GM18517 (cell line): Measurements from ENCODE around the gene ENGASE.

Experiments used
- ATAC-seq: cut with Tn5 transposase; IDR thresholded peaks from one replicate; pipeline ENCODE4 v1.9.1; 2021; ENCODE audit warnings: mild to moderate bottlenecking, moderate library complexity; ENCODE audit not compliant: unreplicated experiment

The ENGASE gene

DNA sequence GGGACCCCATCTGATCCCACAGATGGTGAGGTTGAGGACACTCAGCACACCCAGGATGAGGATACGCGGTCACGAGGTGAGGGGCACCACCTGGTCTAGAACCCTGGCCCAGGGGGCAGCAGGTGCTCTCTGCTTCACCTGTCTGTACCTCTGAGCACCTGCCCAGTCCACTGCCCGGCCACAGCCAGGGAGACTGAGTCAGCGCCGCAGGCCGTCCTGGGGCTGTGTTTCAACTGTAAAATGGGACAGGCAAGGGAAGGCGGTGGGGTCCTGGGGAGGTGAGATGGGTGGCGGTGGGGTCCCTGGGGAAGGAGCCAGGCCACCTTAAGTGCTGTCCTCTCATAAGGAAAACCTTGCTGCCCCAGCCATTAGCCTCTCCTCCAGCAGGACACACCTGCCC is 60.4 kb downstream of the ENGASE start:
- no peak for ATAC-seq

DNA sequence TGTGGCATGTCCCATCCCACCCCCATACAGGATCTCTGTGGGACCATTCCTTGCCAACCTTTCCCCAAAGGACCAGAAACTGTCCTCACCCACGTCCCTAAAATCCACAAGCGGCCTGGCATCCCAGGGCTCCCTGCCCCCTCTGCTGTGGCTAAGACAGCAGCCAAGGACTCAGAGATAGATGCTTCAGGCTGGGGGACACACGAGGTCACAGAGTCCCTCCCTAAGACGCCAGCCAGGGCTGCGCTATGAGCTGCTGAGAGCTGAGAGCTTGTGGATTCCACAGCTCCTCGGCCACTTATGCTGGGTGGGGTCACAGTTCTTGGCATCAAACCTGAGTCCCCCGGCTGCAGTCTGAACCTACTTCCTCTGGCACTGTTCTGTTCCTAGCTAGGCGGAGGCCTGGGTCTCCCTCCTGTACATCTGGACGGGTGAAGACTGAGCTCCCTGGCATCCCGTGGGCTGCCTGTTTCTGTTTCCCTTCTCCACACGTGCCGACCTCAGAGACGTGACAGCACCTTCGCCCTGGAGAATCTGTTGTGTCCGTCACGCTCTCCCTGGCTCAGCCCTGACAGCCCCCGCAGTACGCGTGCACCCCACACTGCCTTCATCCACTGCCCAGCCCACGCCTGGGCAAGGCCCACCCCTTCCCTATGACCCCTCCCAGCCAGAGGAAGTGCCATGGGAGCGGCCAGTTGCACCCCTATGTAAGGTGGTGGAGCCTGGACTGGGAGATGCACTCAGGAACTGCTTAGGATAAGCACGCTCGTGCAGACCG is 61.2 kb downstream of the ENGASE start:
- ATAC-seq = no peak
